HFFc6 (cell line): ENCODE measurements around the gene CEP162. TPM values are rescaled to one million over a fixed set of nuclear protein-coding genes. Genes with fewer than 3 reads are reported as not detected.

Experiments
- DNase-seq: peaks from one replicate; pipeline ENCODE4 v3.0.0-alpha.2; 2018
- H3K27ac Mint-ChIP-seq: 2 replicates; pipeline ENCODE4 v1.8.0; 2020; ENCODE audit warnings: mild to moderate bottlenecking, mixed read lengths
- H3K27me3 Mint-ChIP-seq: 2 replicates; pipeline ENCODE4 v1.8.0; 2021; ENCODE audit warnings: mild to moderate bottlenecking, moderate library complexity, mixed read lengths; ENCODE audit not compliant: insufficient read depth
- H3K36me3 Mint-ChIP-seq: 2 replicates; pipeline ENCODE4 v1.8.0; 2021; ENCODE audit warnings: low read depth, mixed read lengths
- H3K4me1 Mint-ChIP-seq: 2 replicates; pipeline ENCODE4 v1.8.0; 2020; ENCODE audit warnings: low read depth, mixed read lengths
- H3K4me3 Mint-ChIP-seq: 2 replicates; pipeline ENCODE4 v1.8.0; 2020; ENCODE audit warnings: mild to moderate bottlenecking, moderate library complexity, mixed read lengths
- H3K9me3 Mint-ChIP-seq: 2 replicates; pipeline ENCODE4 v1.8.0; 2020; ENCODE audit warnings: mild to moderate bottlenecking, mixed read lengths
- CTCF ChIP-seq: fragments of 200-600 bp; sonication (generic); IDR thresholded peaks from 2 replicates; pipeline ENCODE4 v1.5.0; 2021; ENCODE audit warnings: antibody characterized with exemption, mild to moderate bottlenecking
- total RNA-seq, 6 experiments: library from RNA; stranded (reverse); fragmentation: NEBNext Ultra II Directional; extraction: Animal tissue kit (Norgen Biotek cat#: 25700); gene quantifications; 2 replicates in 1 of 6; 3 replicates in 5 of 6; pipeline ENCODE4 v1.2.3, GENCODE V29; 2021

Gene CEP162
- total RNA-seq, 6 experiments from 2014 or later, result 2.1 to 3.7 (median 3.1) TPM

- Mint-ChIP-seq H3K27me3 (no peaks in the 10 kb centered on the region), H3K4me1 (no peaks in the 10 kb centered on the region), H3K4me3 (no peak overlapping the region), H3K36me3 (no peaks in the 10 kb centered on the region), H3K9me3 (no peaks in the 10 kb centered on the region), H3K27ac (no peak overlapping the region)
- no peak for TF ChIP-seq CTCF
- DNase-seq, result no peak
Measured at GRCh38 chr6:84081222-84081621, 146.2 kb downstream of the CEP162 start.

- no peak for DNase-seq
- Mint-ChIP-seq H3K27me3 (no peaks in the 10 kb centered on the region), H3K9me3 (no peaks in the 10 kb centered on the region), H3K4me1 (no peaks in the 10 kb centered on the region), H3K36me3 (no peaks in the 10 kb centered on the region), H3K4me3 (no peak overlapping the region), H3K27ac (no peak overlapping the region)
- no peak for TF ChIP-seq CTCF
Measured at GRCh38 chr6:84078335-84078734, 149.1 kb downstream of the CEP162 start.

- DNase-seq, result no peak
Measured at GRCh38 chr6:84077645-84078044, 149.8 kb downstream of the CEP162 start.

GRCh38 chr6:84074988-84075781 lies 152.3 kb downstream of the CEP162 start:
- H3K36me3 Mint-ChIP-seq, result no peaks in the 10 kb centered on the region
- no peak overlapping the region for H3K4me3 Mint-ChIP-seq
- DNase-seq, result no peak
- H3K4me1 Mint-ChIP-seq, result no peaks in the 10 kb centered on the region
- TF ChIP-seq CTCF, result no peak
- H3K9me3 Mint-ChIP-seq, result no peaks in the 10 kb centered on the region
- H3K27me3 Mint-ChIP-seq, result no peaks in the 10 kb centered on the region; the same call in 1 of the 2 replicates
- H3K27ac Mint-ChIP-seq, result no peak overlapping the region

More at GRCh38 chr6:84077645-84078044, 149.8 kb downstream of the CEP162 start:
- Mint-ChIP-seq H3K36me3 (no peaks in the 10 kb centered on the region), H3K4me3 (no peak overlapping the region), H3K4me1 (no peaks in the 10 kb centered on the region), H3K27me3 (no peaks in the 10 kb centered on the region), H3K27ac (no peak overlapping the region), H3K9me3 (no peaks in the 10 kb centered on the region)
- no peak for TF ChIP-seq CTCF

Other genes starting within 250 kb of the CEP162 start
- gene MRAP2, start 193.9 kb downstream of the CEP162 start, total RNA-seq, result under 1 TPM in 1 of 6 experiments, not detected in 5; 0.07 TPM